ENCODE data around the gene MTHFD2. TPM values are rescaled to one million over a fixed set of nuclear protein-coding genes. Genes with fewer than 3 reads are reported as not detected.
"Not testable (repeated sequence)": the region's sequence is repeated elsewhere in the genome, so short reads cannot be mapped to it uniquely, and the experiment has no call there.

The MTHFD2 gene
- total RNA-seq, 1 experiment from 2014 or later = 59.0 TPM

- DNase-seq (ENCODE audit: low read depth) = no peak
These were observed 1.4 kb upstream of the MTHFD2 start for GRCh38 chr2:74197049-74197448.

- DNase-seq (ENCODE audit: low read depth) = no peak
These were observed 373 bp upstream of the MTHFD2 start for GRCh38 chr2:74198023-74198460.

GRCh38 chr2:74199275-74199701 lies 873 bp downstream of the MTHFD2 start:
- DNase-seq (ENCODE audit: low read depth) = no peak

GRCh38 chr2:74199871-74200305 lies 1.5 kb downstream of the MTHFD2 start:
- no peak for DNase-seq (ENCODE audit: low read depth)

DNA sequence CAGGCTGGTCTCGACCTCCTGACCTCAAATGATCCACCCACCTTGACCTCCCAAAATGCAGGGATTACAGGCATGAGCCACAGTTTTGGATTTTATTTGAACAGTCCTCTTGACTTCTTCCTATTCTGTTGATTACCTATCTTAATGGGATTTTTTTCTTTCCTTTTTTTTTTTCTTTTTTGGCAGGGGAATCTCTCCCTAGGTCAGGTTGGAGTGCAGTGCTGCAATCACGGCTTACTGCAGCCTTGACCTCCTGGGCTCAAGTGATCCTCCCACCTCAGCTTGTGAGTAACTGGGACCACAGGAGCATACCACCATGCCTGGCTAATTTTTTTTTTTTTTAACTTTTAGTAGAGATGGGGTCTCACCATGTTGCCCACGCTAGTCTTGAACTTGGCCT lies 2.8 kb downstream of the MTHFD2 start:
- no peak for DNase-seq (ENCODE audit: low read depth)

GRCh38 chr2:74201596-74201995 lies 3.2 kb downstream of the MTHFD2 start:
- peak; percentile 87 for DNase-seq (ENCODE audit: low read depth)

- DNase-seq (ENCODE audit: low read depth) = no peak
These were observed 6.0 kb downstream of the MTHFD2 start for GRCh38 chr2:74204436-74204835.

- DNase-seq (ENCODE audit: low read depth) = no peak
These were observed 6.7 kb downstream of the MTHFD2 start for GRCh38 chr2:74205113-74205512.

DNA sequence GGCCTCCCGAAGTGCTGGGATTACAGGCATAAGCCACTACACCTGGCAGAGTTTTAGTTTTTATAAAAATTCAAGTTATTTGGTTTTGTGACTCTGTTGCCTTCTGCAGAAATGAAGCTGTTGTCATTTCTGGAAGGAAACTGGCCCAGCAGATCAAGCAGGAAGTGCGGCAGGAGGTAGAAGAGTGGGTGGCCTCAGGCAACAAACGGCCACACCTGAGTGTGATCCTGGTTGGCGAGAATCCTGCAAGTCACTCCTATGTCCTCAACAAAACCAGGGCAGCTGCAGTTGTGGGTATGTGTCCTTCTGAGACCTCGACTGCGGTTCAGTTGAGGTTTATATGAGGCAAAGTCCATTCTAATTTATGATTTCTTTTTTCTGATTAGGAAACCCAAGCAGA lies 7.2 kb downstream of the MTHFD2 start:
- no peak for DNase-seq (ENCODE audit: low read depth)

GRCh38 chr2:74206180-74206688 lies 7.8 kb downstream of the MTHFD2 start:
- DNase-seq (ENCODE audit: low read depth) = peak; percentile 71

DNA sequence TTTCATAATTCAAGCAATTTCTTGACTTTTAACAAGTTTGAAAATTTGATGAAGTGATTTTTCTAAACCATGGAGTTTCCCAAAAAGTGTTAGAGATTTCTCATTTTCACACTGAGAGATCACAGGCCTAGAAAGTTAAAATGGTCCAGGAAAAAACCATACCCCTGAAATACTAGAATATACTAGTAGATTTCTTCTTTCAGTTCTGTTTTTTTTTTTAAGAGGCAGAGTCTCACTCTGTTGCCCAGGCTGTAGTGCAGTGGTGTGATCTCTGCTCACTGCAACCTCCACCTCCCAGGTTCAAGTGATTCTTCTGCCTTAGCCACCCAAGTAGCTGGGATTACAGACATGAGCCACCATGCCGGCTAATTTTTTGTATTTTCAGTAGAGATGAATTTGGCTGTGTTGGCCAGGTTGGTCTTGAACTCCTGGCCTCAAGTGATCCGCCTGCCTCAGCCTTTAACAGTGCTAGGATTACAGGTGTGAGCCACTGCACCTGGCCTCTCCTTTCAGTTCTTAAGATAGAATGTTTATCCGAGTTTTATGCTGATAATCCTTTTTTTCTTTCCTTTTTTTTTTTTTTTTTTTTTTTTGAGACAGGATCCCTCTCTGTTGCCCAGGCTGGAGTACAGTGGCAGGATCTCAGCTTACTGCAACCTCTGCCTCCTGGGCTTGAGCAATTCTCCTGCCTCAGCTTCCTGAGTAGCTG lies 14.4 kb downstream of the MTHFD2 start:
- DNase-seq (ENCODE audit: low read depth) = no peak

- DNase-seq (ENCODE audit: low read depth) = not testable (repeated sequence)
These were observed 17.4 kb downstream of the MTHFD2 start for GRCh38 chr2:74215771-74216170.

- DNase-seq (ENCODE audit: low read depth) = no peak
These were observed 18.2 kb downstream of the MTHFD2 start for GRCh38 chr2:74216642-74217041.

DNA sequence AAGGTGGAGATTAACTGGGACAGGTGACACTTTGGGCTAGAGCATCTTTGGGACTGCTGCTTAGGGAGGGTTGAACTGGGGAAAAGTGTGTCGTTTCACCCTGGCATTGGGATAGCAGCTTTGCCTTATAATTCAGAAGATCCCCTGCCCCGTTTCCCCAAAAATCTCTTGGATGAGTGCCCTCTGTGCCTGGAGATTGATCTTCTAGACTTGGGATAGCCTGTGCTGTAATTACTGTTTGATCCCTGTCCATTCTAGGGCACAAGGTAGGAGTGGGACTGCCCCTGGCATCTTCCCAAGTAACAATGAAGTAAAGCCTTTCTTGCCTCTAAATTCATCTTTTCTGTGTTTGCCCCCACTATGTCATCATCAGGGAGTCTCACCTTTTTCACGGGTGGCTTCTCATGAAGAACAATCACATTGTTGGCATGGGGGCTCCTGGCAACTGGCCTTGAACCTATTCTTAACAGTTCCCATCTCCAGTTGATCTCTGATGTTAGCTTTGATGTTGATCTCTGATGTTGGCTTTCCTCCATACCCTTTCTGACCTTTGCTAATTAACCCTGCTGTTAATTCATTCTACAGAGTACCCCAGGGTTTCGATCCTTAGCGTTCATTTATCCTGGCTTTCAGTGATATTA lies 21.6 kb downstream of the MTHFD2 start:
- no peak for DNase-seq (ENCODE audit: low read depth)

DNA sequence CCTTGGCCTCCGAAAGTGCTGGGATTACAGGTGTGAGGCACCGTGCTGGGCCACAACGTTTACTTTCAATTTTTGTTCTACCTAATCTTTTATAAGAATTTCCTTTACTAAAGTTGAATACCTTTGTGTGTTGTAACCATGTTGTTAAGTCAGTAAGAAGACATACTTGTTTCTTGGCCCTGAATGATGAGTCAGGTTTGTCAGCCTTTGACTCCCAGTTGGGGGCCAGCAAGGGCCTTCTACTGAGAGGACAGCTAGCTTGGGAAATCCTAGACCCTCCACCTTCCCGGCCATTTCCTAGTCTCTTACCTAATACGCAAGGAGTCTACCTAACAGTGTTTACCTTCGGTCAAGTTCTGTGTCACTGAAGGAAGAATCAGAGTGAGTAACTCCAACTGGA lies 22.7 kb downstream of the MTHFD2 start:
- DNase-seq (ENCODE audit: low read depth) = no peak

DNA sequence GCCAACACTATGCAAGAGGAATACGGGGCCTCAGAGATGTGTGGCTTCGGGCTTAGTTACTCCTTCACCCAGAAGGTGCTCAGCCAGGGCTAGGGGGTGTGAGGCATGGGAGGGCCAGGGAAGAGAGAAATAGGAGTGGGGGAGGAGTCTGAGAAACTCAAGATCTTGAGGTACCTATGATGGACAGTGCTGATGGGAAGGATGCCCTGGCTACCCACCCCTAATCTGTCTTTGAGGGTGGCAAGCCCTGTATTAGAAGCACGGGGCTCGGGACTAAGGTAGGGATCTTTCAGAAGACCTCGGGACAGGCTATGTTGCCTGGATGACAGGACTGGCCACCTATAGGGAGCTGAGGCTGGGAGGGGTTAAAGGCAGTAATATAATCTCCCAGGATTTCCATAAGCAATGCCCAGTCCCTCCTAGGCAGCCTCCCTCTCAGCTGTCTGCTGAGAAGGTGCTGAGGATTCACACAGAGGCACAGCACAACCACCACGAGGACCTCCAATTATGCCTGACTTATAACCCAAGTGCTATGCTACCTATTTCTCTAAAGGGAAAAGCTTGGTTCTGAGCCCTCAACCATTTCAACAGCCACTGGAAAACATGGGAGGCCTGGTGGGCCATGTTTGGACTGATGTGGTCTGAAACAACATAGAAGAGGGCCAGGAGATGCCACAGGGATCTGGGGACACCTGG lies 23.3 kb downstream of the MTHFD2 start:
- DNase-seq (ENCODE audit: low read depth) = no peak

GRCh38 chr2:74222300-74222650 lies 23.9 kb downstream of the MTHFD2 start:
- no peak for DNase-seq (ENCODE audit: low read depth)

DNA sequence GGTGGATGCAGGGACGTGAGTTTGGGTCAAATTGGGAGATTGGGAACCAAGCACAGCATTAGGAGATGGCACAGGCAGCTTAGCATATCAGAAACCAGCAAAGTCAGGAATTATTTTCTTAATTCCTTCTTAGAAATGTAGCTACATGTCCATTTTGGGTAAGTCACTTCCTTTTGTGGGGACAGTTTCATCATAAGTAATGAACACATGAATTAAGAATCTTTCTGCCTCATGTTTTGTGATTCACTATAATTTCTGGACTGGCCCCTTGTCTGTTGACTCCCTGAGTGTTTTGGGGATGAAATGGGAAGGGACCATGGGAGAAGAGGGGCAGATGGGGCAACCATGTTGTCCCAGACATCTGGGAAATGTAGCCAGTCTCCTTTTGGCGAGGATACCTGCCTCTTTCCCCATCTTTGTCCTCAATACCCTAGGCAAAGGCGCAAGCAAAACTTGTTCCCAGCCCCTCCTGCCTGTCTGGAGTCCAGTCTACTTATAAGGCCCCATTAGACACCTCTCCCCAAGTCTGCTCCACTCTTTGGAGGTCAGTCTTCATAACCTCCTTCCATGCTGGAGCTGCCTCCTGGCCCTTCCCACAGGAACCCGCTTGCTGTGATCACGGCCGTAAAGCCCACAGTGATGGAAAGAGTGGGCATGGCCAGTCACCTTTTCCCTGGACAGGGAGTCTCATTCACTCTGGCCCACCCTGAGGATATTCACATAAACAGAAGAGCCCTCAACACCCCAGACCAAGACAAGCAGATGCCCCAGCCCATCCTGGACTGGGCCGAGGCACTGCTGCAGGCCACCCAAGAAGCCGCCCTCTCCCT lies 25.7 kb downstream of the MTHFD2 start:
- peak; percentile 17 for DNase-seq (ENCODE audit: low read depth)

DNA sequence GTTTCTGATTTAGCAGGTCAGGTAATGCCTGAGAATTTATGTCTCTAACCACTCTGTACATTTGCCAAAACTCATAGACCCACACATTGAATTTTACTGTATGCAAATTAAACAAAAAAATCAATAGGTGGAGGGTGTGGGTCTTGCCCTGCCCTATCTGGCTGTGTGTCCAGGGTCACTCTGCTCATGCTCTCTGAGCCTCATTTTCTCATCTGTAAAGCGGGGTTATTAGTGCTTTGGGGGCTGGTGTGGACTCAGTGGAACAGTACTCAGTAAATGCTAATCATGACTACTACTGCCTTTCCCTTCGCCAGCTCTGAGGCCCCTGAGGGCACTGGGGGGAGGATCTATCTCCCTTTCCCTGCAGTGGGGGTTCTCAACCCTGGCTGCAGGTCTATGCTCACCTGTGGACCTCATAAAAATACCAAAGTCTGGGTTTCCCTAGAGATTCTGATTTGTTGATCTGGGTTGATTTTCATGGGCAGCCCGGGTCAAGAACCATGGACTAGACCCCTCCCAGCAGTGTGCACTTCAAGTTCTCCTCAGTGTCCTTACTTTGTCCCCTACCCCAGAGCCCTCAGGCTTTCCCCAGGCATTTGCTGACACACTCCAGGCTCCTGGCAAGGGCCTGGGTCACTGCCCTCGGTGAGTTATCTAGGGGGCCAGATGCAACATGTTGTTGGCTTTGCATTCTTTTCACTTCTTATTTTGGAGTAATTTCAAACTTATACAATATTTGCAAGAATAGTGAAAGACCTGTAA lies 27.5 kb downstream of the MTHFD2 start:
- no peak for DNase-seq (ENCODE audit: low read depth)

DNA sequence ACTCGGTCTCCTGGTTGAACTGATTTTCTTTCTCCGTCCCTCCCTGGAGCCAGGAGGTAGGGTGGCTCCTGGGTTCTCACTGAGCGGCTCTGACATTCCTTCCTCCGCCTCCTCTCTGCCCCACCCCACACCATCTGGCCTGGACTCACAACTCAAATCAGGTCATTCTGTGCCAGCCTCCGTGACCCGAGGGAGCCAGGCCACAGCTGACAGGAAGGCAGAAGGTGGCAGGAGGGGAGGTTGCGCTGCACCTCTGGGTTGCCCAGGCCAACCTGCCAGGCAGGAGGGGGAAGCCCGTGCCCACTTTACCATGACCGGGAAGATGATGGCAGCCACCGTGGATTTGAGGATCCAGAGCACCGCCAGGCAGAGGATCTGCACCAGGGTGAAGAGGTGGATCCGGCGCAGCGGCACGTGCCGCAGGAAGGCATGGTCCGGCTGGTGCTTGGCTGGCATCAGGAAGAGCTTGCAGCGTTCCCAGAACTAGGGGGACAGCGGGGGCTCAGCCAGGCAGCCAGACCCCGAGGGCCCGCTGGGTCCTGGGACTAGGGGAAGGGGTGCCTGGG lies 28.3 kb downstream of the MTHFD2 start:
- peak; percentile 17 for DNase-seq (ENCODE audit: low read depth)

DNA sequence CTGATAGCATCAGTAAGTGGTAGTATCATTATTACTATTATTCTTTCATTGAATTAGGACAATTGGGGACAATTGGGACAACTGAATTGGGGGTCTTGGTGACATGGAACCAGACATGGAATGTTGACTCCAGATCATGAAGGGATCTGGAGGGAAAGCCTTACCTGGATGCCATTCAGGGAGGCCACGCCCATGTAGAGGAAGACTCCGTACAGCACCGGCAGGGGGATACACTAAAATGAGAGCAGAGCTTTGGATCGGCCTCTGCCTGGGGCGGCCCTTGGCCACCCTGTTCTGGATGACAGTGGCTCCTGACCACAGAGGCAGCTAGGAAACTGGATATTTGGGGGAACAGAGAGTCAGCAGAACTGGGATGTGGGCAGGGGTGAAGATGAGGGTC lies 29.2 kb downstream of the MTHFD2 start:
- no peak for DNase-seq (ENCODE audit: low read depth)
